MM.1S (cell line): Measurements from ENCODE around the gene KRT76.

Experiments
- EZH2 ChIP-seq: fragments of 300-600 bp; sonication (generic); optimal IDR thresholded peaks from 2 replicates; pipeline ENCODE3; 2017; ENCODE audit warnings: low read depth, mild to moderate bottlenecking, antibody characterized with exemption, low read length, mixed read lengths
- TF ChIP-seq, protein P1 (sequence below): fragments of 300-600 bp; sonication (generic); IDR thresholded peaks from 2 replicates; pipeline ENCODE4 v1.5.1; 2016; ENCODE audit warnings: antibody characterized with exemption, low read length, mixed read lengths

DNA sequence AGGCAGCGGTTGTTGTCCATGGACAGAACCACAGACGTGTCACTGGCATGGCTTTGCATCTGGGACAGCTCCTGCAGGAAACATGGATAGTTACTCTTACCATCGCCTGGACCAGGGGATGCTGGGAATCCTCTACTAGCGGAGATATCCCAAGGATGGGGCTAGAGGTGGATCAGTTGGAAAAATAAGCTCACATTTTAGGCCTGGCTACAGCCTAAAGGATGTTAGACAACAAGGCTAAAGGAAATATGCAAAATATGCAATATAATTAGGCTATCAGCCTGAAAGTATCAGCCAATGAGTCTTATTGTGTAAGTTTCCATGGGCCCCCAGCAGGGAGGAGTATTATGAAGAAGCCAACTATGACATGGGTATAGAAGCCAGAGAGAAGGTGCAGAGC lies 5.0 kb downstream of the KRT76 start:
- TF ChIP-seq, protein P1, sequence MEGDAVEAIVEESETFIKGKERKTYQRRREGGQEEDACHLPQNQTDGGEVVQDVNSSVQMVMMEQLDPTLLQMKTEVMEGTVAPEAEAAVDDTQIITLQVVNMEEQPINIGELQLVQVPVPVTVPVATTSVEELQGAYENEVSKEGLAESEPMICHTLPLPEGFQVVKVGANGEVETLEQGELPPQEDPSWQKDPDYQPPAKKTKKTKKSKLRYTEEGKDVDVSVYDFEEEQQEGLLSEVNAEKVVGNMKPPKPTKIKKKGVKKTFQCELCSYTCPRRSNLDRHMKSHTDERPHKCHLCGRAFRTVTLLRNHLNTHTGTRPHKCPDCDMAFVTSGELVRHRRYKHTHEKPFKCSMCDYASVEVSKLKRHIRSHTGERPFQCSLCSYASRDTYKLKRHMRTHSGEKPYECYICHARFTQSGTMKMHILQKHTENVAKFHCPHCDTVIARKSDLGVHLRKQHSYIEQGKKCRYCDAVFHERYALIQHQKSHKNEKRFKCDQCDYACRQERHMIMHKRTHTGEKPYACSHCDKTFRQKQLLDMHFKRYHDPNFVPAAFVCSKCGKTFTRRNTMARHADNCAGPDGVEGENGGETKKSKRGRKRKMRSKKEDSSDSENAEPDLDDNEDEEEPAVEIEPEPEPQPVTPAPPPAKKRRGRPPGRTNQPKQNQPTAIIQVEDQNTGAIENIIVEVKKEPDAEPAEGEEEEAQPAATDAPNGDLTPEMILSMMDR: no peak
- no peak for TF ChIP-seq EZH2
